GM19239 (cell line): ENCODE measurements around the gene CCDC61.

ENCODE experiments used
- DNase-seq: peaks from one replicate; pipeline ENCODE4 v3.0.0; 2011; ENCODE audit warnings: low spot score; ENCODE audit not compliant: insufficient read length
- FAIRE-seq: peaks from 2 replicates; lab custom pipeline; 2011; peaks lifted over from hg19 to GRCh38; lab: Jason Lieb, UNC

CCDC61 gene, protein sequence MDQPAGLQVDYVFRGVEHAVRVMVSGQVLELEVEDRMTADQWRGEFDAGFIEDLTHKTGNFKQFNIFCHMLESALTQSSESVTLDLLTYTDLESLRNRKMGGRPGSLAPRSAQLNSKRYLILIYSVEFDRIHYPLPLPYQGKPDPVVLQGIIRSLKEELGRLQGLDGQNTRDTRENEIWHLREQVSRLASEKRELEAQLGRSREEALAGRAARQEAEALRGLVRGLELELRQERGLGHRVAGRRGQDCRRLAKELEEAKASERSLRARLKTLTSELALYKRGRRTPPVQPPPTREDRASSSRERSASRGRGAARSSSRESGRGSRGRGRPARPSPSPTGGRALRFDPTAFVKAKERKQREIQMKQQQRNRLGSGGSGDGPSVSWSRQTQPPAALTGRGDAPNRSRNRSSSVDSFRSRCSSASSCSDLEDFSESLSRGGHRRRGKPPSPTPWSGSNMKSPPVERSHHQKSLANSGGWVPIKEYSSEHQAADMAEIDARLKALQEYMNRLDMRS

DNA sequence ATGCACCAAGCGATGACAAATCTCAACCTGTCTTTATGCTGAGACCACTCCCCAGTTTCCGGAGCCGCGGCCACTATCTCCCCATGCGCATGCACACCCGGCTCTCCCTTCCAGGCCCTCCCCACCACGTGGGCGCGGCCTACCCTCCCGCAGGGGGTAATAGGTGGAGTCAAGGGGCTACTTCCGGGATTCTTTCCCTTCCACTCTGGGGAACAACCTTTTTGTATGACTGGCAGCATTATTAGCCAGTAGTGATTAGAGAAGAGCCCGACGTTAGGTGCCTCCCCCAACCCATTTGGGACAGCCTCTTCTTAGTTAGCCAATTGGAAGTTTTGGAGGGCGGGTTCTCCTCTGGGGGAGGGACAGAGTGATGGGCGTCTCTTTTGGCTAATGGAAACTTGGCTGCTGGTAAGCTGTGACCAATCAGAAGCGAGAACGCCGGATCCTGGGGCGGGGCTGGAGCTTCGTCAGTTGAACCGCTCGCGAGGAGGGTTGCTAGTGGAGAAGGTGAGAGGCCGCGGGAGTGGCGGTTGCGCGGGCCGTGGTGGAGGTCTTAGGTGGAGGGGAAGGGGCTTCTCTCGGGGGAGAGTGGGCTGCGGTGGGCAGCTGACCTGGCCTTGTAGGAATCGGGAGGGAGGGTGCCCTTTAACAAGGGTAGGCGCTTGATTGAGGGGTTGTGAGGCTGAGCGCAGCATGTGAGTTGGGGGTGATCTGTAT is at the start of gene CCDC61:
Gene CCDC61 (plus strand): TSS at position 470 of the 717 bp plus-strand sequence. CDS start 7,552 bp downstream, outside the sequence.
- DNase-seq (peak; percentile 90), FAIRE-seq (peak; percentile 99)

DNA sequence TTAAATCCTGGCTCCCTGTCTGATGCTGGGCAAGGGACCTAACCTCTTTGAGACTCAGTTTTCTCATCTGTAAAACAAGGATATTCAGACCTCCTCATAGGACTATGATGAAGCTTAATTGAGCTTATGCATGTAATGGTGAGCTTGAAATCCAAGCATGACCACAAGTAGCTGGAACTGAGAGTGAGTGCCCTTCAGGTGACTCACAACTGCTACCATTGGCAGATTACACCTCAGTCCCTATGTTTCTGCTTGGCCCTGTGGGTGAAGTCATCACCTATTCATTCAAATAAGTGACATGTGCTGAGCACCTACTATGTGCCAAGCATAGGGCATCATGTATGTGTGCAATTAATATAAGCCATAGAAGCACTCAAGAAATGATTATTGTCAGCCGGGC is 47.3 kb upstream of the CCDC61 start:
- no peak for FAIRE-seq

DNA sequence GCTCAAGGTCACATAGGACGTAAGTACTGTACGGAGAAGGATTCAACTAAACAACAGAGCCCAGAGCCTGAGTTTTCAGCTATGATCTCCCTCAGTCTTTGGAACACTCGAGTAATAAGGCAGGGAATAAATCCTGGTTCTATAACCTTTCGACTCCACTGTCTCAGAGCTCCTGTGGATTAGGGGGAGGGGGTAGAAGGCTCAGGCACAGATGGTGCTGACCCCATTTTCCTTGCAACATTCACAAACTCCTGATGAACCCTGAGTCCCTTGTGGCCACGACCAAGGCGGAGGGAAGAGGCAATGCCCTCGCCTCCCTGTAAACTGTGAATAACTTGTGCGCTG is 43.0 kb upstream of the CCDC61 start:
- FAIRE-seq: no peak
- DNase-seq: no peak

More for the DNA sequence above, 47.3 kb upstream of the CCDC61 start:
- DNase-seq: no peak

DNA sequence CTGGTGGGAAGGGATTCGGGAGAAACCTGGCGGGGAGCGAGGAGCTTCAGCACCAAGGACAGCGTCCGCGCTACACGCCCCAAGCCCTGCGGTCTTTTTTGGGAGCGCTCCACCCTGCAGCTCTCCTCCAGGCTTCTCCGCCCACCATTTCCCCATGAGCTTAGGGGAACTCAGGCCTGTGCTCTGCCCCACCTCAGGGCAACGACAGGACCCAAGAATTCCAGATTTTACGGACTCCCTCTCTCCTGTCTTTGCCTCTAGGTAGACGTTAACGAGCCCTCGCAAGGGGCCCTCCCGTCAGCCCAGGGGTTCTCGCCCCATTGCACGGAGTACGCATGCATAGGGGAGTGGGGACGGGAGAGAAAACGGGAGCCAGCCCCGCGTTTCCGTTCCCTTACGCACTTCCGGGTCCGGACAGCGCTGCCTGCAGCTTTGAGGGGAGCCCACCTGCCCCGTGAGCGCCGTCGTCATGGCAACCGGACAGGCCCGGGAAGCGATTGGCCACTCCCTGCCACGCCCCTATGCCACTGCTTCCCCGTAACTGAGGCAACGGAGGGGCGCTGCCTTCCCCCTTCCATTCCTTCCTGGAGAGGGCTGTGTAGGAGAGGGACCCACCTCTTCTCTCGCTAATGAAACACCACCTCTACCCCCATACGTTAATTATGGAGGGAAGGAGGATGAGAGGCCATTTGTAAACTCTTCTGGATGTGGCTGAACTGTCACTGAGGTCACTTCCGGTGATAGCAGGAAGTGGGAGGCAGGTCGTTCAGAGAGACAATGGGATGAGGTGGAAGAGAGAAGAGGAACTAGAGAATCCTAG is 42.4 kb upstream of the CCDC61 start:
- no peak for FAIRE-seq
- DNase-seq: no peak

DNA sequence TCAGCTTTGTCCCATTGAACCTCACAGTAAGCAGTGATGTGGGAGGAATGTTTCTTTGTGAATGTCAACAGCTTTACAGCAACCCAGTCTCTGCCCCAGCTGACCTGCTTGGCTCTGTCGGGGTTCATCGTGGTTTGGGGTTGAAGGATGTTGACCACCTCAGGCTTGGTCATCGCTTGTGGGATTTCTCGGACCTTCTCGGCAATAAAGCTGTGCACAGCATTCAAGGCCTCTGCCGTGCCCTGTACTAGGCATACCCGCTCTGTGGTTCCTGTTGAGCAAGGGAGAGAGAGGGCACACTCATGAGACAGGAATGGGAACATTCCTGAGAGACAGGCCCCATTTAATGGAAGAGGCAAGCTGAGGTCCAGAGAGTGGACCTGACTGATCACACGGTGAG is 41.6 kb upstream of the CCDC61 start:
- no peak for FAIRE-seq

DNA sequence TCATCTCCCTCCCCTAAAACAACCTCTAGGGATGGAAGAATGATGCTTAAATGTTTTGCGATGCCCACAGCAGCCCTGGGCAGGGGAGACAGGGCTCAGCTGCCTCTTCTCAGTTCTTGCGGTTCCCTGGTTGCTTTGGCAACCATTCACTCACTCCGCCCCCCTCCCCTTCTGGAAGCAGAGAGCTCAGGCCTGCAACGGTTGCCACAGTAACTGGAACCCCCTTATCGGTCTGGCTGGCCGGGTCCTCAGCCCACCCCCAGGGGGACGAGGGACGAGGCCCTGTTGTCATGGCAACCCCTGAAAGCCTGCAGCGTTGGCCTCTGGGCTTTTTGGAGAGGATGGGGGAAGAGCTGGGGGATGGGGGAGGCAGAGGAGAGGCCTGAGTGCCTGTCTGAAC is 41.1 kb upstream of the CCDC61 start:
- no peak for FAIRE-seq
- DNase-seq: no peak

More for the DNA sequence above, 41.6 kb upstream of the CCDC61 start:
- no peak for DNase-seq

DNA sequence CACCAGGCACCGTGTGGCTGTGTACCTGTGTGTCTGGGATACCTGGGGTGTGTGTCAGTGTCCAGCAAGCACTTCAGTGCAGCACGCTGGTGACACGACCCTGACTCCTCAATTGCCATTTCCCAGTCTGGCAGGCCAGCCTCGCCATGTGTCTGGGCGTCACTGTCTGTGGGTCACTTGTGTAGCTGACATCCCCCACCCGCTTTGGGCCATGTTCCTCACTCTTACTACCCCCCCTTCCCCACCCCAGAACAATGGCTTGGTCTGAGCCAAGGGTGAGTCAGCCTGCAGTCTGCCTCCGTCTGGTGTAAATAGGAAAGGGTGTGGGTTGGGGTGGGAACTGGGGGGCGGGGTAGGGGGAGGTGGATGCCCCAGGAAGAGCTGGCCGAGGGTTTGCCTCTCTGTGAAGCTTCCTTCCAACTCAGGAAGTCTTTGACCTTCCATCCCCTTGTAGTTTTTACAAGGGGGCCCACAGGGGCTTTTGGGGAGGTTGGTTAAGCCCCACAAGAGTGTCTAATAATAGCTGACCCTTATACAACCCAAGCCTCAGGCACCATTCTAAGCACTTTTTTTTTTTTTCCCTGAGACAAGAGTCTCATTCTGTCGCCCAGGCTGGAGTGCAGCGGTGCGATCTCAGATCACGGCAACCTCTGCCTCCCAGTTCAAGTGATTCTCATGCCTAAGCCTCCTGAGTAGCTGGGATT is 39.2 kb upstream of the CCDC61 start:
- FAIRE-seq (no peak), DNase-seq (no peak)

DNA sequence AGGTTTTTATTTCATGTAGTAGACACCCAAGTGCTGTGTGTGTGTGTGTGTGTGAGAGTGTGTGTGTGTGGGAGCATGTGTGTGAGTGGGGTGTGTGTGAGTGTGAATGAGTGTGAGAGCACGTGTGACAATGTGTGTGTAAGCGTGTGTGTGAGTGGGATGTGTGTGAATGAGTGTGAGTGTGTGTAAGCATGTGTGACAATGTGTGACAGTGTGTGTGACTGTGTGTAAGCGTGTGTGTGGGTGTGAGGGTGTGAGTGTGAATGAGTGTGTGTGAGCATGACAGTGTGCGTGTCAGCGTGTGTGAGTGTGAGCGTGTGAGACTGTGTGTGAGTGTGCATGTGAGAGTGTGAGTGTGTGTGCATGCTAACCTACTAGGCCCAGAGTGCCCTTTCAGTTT is 36.9 kb upstream of the CCDC61 start:
- FAIRE-seq: no peak
- no peak for DNase-seq

DNA sequence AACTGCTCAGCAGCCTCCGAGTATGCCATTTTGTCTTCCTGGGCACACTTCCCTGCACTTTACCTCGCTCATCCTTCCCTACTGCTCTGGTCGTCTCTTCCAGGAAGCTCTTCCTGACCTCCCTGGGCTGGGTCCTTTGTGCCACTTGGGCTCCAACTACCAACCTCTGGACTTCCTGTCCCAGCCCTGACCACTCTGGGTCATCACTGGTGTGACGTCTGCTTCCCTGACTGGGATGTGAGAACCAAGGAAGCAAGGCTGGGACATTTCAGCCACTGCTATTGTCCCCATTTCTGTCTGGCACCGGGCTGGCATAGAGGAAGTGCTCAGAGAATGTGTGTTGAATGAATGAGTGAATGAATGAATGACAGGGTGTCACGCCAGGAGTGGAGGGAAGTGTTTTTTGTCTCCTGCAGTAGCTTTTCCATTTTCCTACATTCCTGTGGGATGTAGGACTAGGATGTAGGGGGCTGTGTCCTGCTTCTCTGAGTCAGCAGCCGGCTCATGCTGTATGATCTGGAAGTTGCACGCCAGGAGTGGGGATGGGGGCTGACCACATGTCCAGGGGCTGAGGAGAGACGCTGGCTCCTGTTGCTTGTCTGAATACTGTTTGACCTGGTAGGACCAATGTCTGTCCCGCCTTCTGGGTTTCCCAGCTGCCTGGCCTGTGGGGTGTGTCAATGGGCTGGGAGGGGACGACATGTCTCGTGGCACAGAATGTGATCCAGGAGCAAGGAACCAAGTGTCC is 36.3 kb upstream of the CCDC61 start:
- FAIRE-seq (no peak), DNase-seq (no peak)

DNA sequence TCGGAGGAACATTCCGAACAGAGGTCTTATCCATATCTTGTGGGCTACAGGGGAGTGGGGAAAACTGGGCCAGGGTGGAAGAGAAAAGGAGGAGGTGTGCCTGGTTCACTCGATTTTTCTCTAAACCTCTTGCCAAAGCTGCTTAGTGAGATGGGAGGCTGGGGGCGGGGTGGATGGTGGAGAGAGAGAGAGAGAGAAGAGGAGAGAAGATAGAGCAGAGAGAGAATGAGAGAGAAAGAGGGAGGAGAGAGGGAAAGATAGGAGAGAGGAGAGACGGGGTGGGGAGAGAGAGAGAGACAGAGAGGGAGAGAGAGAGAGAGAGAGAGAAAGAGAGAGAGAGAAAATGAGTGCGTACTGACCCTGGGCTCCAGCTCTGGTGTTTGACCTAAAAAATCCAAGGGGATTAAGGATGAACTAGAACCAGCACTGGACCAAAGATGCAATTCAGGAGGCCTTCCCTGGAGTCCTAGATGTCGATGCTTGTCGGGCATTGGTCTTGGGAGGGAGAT is 35.7 kb upstream of the CCDC61 start:
- DNase-seq: no peak
- no peak for FAIRE-seq

DNA sequence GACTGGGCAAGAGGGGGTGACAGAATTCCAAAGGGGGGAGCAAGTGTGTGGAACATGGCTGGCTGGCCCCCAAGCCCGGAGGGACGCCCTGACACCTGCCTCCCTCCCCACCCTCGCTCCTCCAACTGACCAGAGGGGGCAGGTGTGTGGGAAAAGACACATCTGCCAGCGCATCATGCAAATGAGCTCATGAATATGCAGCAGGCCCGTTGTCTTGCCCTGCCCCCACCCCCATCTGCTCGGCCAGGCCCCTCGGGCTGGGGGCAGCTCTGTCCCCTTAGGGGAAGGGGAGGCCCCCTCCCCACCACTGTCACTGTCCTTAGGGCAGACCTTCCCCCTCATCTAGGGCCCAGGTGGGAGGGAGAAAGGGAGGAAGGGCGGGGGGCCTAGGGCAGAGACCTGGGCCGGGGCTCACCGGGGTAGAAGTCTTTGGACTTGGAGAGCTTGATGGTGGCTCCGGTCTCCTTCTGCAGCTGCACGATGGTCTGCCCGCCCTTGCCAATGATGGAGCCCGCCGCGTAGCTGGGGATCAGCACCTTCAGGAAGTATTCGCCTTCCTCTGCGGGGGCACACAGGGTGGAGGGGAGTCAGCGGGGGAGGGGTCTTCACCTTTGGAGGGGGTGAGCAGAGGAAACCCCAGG is 34.6 kb upstream of the CCDC61 start:
- DNase-seq (no peak), FAIRE-seq (no peak)

DNA sequence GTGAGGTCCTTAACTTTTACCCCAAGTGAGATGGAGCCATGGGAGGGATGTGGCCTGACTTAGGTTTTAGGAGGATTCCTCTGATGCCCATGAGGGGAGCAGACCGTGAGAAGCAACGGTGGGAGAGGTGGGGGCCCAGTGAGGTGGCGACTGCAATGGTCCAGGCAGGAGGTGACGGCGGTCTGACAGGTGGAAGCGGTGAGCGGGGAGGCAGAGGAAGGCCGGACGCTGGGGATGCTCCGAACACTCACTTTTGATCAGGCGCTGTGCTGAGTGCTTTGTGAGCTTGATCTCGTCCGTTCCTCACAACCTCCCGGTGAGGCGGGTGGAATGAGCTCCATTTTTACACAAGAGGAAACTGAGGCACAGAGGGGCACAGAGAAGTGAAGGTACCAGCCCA is 33.2 kb upstream of the CCDC61 start:
- DNase-seq: no peak
- no peak for FAIRE-seq

DNA sequence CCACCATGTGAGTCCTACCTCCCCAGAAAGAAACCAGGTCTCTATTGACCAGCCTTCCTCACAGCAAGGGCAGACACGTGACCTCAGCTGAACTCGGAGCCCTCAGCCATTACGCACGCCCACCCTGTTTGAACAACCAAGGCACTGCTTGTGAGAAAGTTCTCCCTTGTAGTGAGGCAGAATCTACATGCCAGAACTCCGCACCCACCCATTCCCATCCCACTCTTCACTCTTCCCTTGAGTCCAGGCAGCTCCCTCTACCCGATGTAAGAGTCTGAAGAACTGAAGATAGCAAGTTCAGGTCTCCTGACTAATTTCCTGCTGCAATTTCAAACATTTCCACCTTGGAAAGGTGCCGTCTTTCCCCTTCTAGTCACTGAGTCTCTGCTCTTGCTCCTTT is 28.0 kb upstream of the CCDC61 start:
- DNase-seq (no peak), FAIRE-seq (no peak)

DNA sequence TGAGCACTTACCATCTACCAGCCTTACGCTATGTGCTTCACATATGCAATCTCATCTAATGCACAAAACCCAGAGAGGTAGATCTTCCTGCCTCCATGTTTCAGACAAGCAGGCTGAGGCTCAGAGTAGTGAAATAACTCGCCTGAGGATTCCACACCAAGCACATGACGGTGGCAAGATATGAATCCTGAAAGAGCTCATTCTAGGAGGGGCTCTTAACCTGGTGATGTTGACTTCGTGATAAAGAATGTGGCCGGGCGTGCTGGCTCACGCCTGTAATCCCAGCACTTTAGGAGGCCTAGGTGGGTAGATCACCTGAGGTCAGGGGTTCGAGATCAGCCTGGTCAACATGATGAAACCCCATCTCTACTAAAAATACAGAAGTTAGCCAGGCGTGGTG is 26.6 kb upstream of the CCDC61 start:
- FAIRE-seq (no peak), DNase-seq (no peak)

DNA sequence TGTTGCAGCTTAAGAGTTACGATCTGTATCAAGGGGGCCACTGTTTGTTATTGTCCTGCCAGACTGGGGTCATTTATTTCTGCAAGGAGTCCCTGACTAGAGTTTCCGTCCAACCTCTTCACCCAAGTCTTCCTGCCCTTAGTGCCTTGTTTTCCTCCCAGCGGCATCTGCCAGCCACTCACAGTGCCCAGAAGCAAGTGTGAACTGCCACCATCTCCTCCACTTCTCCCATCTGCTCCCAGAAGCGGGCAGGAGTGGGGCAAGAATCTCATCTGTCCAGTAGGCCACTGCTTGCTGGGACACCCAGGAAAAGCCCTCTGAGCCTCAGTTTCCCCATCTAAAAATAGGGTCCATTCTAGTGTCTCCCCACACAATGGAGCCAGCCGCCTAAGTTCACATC is 25.6 kb upstream of the CCDC61 start:
- FAIRE-seq (no peak), DNase-seq (no peak)

DNA sequence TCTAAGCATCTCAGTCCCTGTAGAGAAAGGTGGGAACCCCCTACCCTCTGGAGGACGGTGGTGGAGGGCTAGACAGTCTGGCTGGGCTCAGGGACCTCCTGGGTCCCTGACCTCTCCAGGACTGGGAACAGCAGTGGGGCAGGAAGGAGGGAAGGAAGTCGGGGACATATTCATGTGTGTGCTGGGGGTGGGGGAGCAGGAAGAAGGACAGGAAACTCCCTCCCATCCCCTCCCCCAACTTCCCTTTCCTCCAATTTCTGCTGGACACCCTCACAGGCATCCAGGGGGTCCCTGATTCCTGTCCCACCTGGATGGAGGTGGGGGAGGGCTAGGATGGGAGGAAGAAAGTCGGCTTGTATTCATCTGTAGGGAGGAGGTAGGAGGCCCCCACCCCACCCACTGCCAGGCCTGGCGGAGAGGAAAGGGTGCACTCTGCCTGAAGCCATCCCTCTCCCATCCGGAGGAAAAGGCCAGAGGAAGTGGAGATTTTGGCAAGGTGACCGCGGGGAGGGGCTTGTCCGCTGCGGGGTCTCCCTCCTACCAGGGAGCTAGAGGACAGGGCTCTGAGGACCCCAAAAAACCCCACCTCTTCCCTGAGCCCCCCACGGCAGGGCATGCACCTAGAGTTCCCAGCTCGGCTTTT is 23.9 kb upstream of the CCDC61 start:
- FAIRE-seq (no peak), DNase-seq (no peak)

DNA sequence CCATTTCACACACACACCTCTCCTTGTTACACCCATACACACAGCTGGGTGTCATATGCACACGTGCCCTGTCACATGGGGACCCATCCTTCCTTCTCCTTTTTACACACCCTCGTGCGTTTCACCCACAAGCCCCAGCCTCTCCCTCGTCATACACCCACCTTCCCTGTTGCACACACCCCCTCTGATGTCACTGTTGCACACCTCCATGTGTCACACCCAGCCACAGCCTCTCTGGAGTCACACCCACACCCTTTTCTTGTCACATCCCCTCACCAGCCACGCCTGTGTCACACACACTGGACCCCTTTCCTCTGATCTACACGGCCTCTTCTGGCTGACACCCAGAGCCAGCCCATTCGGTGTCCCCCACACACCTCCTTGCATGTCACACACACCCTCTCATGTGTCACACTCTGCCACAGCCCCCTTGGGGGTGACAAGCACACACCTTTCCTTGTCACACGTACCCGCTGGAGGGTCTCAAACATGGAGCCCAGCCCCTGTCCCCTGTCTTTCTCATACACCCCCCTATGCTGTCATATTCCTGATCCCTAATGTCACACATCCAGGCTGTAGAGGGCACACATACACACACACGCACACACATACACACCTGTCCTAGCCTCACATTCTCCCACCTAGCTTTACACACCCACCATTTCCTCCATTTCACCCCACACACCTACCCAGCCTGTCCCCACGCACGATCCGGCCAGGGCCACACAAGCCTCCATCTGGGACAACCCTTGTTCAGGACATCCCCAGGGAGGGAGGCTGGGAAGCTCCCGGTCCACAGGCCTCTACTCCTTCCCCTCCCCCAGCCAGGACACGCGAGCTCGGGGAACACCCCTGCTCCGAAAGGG is 23.0 kb upstream of the CCDC61 start:
- FAIRE-seq (no peak), DNase-seq (no peak)
